ENCODE measurements around the gene RHBDD1.

DNA sequence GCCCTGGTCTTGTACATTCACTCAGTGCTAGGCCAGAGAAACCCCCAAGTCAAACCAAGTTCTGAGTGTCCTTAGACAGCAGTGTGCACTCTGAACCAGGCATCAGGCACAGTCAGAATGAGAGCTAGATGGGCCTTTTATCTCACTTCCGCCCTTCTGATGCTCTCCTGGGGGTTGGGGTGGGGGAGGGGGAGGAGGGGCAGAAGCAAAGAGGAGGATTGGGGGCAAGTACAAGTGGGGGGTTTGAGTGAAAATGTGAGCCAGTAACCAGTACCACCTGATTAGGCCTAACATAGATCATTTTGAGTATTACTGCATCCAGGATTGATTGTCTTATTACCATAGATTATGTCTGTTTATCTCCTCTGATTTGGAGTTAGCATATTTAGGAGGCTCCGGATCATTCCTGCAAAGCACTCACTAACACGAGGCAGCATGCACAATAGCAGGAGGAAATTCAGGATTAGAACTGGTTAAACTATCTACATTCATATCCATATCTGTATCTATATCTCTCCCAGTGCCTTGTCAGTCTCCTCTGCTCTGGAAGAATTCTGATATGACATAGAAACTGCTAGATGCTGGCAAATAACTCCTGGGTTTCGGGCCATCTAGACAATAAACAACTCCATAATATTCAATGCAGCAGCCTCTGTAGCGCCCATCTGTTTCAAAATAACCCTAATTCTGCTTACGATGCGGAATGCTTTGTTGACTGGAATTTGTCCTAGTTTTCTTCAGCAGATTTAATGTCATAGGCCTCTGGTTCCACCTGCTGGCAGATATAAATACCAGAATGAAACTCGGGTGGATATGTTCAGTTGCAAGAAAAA lies 149.1 kb downstream of the RHBDD1 start:
- TF ChIP-seq, protein P1, sequence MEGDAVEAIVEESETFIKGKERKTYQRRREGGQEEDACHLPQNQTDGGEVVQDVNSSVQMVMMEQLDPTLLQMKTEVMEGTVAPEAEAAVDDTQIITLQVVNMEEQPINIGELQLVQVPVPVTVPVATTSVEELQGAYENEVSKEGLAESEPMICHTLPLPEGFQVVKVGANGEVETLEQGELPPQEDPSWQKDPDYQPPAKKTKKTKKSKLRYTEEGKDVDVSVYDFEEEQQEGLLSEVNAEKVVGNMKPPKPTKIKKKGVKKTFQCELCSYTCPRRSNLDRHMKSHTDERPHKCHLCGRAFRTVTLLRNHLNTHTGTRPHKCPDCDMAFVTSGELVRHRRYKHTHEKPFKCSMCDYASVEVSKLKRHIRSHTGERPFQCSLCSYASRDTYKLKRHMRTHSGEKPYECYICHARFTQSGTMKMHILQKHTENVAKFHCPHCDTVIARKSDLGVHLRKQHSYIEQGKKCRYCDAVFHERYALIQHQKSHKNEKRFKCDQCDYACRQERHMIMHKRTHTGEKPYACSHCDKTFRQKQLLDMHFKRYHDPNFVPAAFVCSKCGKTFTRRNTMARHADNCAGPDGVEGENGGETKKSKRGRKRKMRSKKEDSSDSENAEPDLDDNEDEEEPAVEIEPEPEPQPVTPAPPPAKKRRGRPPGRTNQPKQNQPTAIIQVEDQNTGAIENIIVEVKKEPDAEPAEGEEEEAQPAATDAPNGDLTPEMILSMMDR (conservative IDR thresholded peaks at IDR 0.05), result peak; percentile 80
- no peak for TF ChIP-seq ZFX (IDR thresholded peaks at IDR 0.05)
